HG03064 (cell line): ENCODE measurements around the gene RBPJ.

Experiments used
- ATAC-seq: cut with Tn5 transposase; IDR thresholded peaks from one replicate; pipeline ENCODE4 v1.9.1; 2021; ENCODE audit warnings: low read depth; ENCODE audit not compliant: unreplicated experiment

The RBPJ gene

GRCh38 chr4:26478330-26478729 lies 157.5 kb downstream of the RBPJ start:
- ATAC-seq, result no peak

GRCh38 chr4:26482508-26483462 lies 162.0 kb downstream of the RBPJ start:
- ATAC-seq, result no peak

- no peak for ATAC-seq
Observed at GRCh38 chr4:26484032-26484515, 163.3 kb downstream of the RBPJ start.

GRCh38 chr4:26484516-26484915 lies 163.7 kb downstream of the RBPJ start:
- no peak for ATAC-seq
